Measurements from ENCODE around the gene KCNS1.

The KCNS1 gene

GRCh38 chr20:45051204-45052060 lies 49.5 kb downstream of the KCNS1 start:
- no peak for DNase-seq (ENCODE audit: low read depth)

GRCh38 chr20:45049904-45050471 lies 50.9 kb downstream of the KCNS1 start:
- no peak for DNase-seq (ENCODE audit: low read depth)

GRCh38 chr20:45049438-45049837 lies 51.5 kb downstream of the KCNS1 start:
- DNase-seq (ENCODE audit: low read depth) = no peak

- DNase-seq (ENCODE audit: low read depth) = no peak
These were observed 53.3 kb downstream of the KCNS1 start for GRCh38 chr20:45047581-45048119.

GRCh38 chr20:45044601-45045000 lies 56.3 kb downstream of the KCNS1 start:
- no peak for DNase-seq (ENCODE audit: low read depth)

- DNase-seq (ENCODE audit: low read depth) = peak; percentile 72
These were observed 56.8 kb downstream of the KCNS1 start for GRCh38 chr20:45044084-45044573.

- DNase-seq (ENCODE audit: low read depth) = no peak
These were observed 57.9 kb downstream of the KCNS1 start for GRCh38 chr20:45042978-45043377.

All from HS-27A (cell line).